ENCODE results near the gene SLC22A31.
"Not testable (repeated sequence)": the region's sequence is repeated elsewhere in the genome, so short reads cannot be mapped to it uniquely, and the experiment has no call there.

The SLC22A31 gene

DNA sequence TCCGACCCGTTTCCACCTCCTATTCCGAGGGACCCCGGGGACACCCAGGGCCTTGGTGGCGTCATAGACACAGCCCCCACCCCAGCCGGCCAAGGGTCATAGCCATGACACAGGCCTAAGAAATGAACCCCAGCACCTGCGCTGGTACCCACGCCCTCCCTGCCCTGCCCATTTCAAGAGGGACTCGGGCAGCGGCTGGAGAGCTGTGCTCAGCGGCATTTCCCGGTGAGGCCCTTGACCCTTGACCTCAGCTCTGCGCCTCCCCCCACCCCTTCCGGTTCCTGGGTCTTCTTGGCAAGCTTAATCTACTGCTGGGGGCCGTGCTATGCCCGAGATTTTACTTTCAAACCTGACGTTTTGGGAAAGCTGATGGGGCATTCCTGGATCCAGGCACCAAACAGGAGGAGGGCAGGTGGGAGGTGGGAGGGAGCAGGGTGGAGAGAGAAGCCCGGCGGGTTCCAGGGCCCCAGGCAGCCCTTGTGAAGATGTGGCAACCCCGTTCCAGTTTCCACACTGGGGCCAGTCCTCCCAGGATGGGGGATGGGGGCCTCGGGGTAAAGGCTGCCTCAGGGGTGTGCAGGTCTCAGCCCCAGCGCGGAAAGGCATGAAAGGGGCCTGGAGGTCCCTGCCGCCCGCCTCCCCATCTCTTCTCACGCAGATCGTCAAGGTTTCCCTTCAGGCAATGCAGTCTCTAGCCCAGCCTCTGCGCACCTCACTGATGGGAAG, at the start of gene SLC22A31:
TSS of gene SLC22A31 (minus strand) at position 414 of the 726 bp plus-strand sequence. CDS start at position 378, 36 bp downstream.
- TF ChIP-seq, protein P1, sequence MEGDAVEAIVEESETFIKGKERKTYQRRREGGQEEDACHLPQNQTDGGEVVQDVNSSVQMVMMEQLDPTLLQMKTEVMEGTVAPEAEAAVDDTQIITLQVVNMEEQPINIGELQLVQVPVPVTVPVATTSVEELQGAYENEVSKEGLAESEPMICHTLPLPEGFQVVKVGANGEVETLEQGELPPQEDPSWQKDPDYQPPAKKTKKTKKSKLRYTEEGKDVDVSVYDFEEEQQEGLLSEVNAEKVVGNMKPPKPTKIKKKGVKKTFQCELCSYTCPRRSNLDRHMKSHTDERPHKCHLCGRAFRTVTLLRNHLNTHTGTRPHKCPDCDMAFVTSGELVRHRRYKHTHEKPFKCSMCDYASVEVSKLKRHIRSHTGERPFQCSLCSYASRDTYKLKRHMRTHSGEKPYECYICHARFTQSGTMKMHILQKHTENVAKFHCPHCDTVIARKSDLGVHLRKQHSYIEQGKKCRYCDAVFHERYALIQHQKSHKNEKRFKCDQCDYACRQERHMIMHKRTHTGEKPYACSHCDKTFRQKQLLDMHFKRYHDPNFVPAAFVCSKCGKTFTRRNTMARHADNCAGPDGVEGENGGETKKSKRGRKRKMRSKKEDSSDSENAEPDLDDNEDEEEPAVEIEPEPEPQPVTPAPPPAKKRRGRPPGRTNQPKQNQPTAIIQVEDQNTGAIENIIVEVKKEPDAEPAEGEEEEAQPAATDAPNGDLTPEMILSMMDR (IDR thresholded peaks at IDR 0.05): no peak
- peaks cover 74% of the 10 kb centered on the region for H3K27me3 ChIP-seq
- H3K4me1 ChIP-seq (ENCODE audit: control insufficient read depth in 1 of 2, insufficient read depth in 1 of 2, low read depth in 1 of 2, low read length in 1 of 2): peaks cover 21 to 28% of the 10 kb centered on the region in 2 experiments
- H3K9me3 ChIP-seq: no peaks in the 10 kb centered on the region
- no peaks in the 10 kb centered on the region for H3K36me3 ChIP-seq
- no peak within 1 kb of the TSS for H3K27ac ChIP-seq
- peak within 1 kb of the TSS; percentile 47 to 54 for H3K4me3 ChIP-seq (ENCODE audit: low read depth in 1 of 2, low read length in 1 of 2)

- Histone ChIP-seq H3K27me3 (peaks cover 36% of the 10 kb centered on the region), H3K9me3 (no peaks in the 10 kb centered on the region), H3K36me3 (no peaks in the 10 kb centered on the region), H3K4me1 (ENCODE audit: control insufficient read depth in 1 of 2, insufficient read depth in 1 of 2, low read depth in 1 of 2, low read length in 1 of 2) (peaks cover 7 to 11% of the 10 kb centered on the region in 2 experiments), H3K4me3 (ENCODE audit: low read depth in 1 of 2, low read length in 1 of 2) (peak overlapping the region; percentile 45 to 65), H3K27ac (no peak overlapping the region)
- TF ChIP-seq, protein P1 (IDR thresholded peaks at IDR 0.05): no peak
These were observed 48.1 kb upstream of the SLC22A31 start for GRCh38 chr16:89248196-89248982.

DNA sequence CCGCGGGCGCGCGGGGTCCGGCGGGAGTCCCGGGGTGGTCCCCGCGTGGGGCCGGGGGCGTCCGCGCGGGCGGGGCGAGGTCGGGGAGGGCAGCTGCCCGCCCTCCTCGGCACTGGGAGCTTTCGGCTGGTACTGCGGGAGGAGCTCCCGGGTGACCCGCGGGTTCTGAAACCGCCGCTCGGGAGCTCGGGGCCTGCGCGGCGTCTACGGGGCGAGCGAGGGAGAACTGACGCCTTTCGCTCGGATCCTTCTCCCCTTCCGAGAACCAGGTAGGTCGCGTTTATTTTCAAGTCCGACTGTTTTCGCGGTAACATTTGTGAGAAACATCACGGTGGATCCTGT, 47.4 kb upstream of the SLC22A31 start:
- peaks cover 36% of the 10 kb centered on the region for H3K27me3 ChIP-seq
- H3K4me1 ChIP-seq (ENCODE audit: control insufficient read depth in 1 of 2, insufficient read depth in 1 of 2, low read depth in 1 of 2, low read length in 1 of 2): peaks cover 7 to 11% of the 10 kb centered on the region in 2 experiments
- peak overlapping the region; percentile 45 to 65 for H3K4me3 ChIP-seq (ENCODE audit: low read depth in 1 of 2, low read length in 1 of 2)
- peak overlapping the region; percentile 32 for H3K27ac ChIP-seq
- H3K9me3 ChIP-seq, H3K36me3 ChIP-seq: not testable (repeated sequence)

- Histone ChIP-seq H3K27me3 (peaks cover 36% of the 10 kb centered on the region), H3K36me3 (no peaks in the 10 kb centered on the region), H3K4me1 (ENCODE audit: control insufficient read depth in 1 of 2, insufficient read depth in 1 of 2, low read depth in 1 of 2, low read length in 1 of 2) (peaks cover 7 to 11% of the 10 kb centered on the region in 2 experiments), H3K4me3 (ENCODE audit: low read depth in 1 of 2, low read length in 1 of 2) (peak overlapping the region; percentile 45 to 65), H3K9me3 (no peaks in the 10 kb centered on the region), H3K27ac (peak overlapping the region; percentile 32)
- TF ChIP-seq, protein P1 (IDR thresholded peaks at IDR 0.05): no peak
These were observed 46.8 kb upstream of the SLC22A31 start for GRCh38 chr16:89246903-89247733.

- Histone ChIP-seq H3K27me3 (peaks cover 36% of the 10 kb centered on the region), H3K9me3 (no peaks in the 10 kb centered on the region), H3K27ac (no peak overlapping the region), H3K4me3 (ENCODE audit: low read depth in 1 of 2, low read length in 1 of 2) (peak overlapping the region in 1 of 2 experiments; percentile 29), H3K4me1 (ENCODE audit: control insufficient read depth in 1 of 2, insufficient read depth in 1 of 2, low read depth in 1 of 2, low read length in 1 of 2) (peaks cover 12 to 16% of the 10 kb centered on the region in 2 experiments), H3K36me3 (no peaks in the 10 kb centered on the region)
- TF ChIP-seq, protein P1 (IDR thresholded peaks at IDR 0.05): no peak
These were observed 46.1 kb upstream of the SLC22A31 start for GRCh38 chr16:89246383-89246902.
